Measurements from ENCODE around the gene CCT3.

CCT3 gene

GRCh38 chr1:156283521-156283920 lies 54.6 kb downstream of the CCT3 start:
- H3K27me3 ChIP-seq (ENCODE audit: control insufficient read depth, insufficient read depth, low read length): no peaks in the 10 kb centered on the region
- H3K9me3 ChIP-seq (ENCODE audit: control insufficient read depth, insufficient read depth, low read length): no peaks in the 10 kb centered on the region
- peak overlapping the region; percentile 83 for H3K4me3 ChIP-seq (ENCODE audit: low read depth, low read length)
- H3K9ac ChIP-seq (ENCODE audit: low read depth, low read length): peak overlapping the region; percentile 89
- peaks cover 15% of the 10 kb centered on the region for H3K36me3 ChIP-seq (ENCODE audit: control insufficient read depth, insufficient read depth, low read length)
- H3K4me1 ChIP-seq (ENCODE audit: control insufficient read depth, insufficient read depth, low read length): peaks cover 10% of the 10 kb centered on the region

GRCh38 chr1:156282479-156283222 lies 55.4 kb downstream of the CCT3 start, which contains the start of gene SMG5:
Gene SMG5, minus strand, starts transcription at chr1:156282825. Its CDS starts 145 bp downstream, at chr1:156282680.
- no peaks in the 10 kb centered on the region for H3K27me3 ChIP-seq (ENCODE audit: control insufficient read depth, insufficient read depth, low read length)
- peak within 1 kb of the TSS; percentile 89 for H3K9ac ChIP-seq (ENCODE audit: low read depth, low read length)
- H3K36me3 ChIP-seq (ENCODE audit: control insufficient read depth, insufficient read depth, low read length): peaks cover 24% of the 10 kb centered on the region
- no peaks in the 10 kb centered on the region for H3K9me3 ChIP-seq (ENCODE audit: control insufficient read depth, insufficient read depth, low read length)
- H3K4me1 ChIP-seq (ENCODE audit: control insufficient read depth, insufficient read depth, low read length): peaks cover 10% of the 10 kb centered on the region
- peak within 1 kb of the TSS; percentile 83 for H3K4me3 ChIP-seq (ENCODE audit: low read depth, low read length)

- Histone ChIP-seq H3K27me3 (ENCODE audit: control insufficient read depth, insufficient read depth, low read length) (no peaks in the 10 kb centered on the region), H3K36me3 (ENCODE audit: control insufficient read depth, insufficient read depth, low read length) (peaks cover 30% of the 10 kb centered on the region), H3K9ac (ENCODE audit: low read depth, low read length) (peak overlapping the region; percentile 71), H3K4me1 (ENCODE audit: control insufficient read depth, insufficient read depth, low read length) (peaks cover 10% of the 10 kb centered on the region), H3K4me3 (ENCODE audit: low read depth, low read length) (peak overlapping the region; percentile 83), H3K9me3 (ENCODE audit: control insufficient read depth, insufficient read depth, low read length) (no peaks in the 10 kb centered on the region)
Measured at GRCh38 chr1:156281693-156282478, 56.2 kb downstream of the CCT3 start.

GRCh38 chr1:156281281-156281680 lies 56.8 kb downstream of the CCT3 start:
- peaks cover 10% of the 10 kb centered on the region for H3K4me1 ChIP-seq (ENCODE audit: control insufficient read depth, insufficient read depth, low read length)
- H3K27me3 ChIP-seq (ENCODE audit: control insufficient read depth, insufficient read depth, low read length): no peaks in the 10 kb centered on the region
- no peaks in the 10 kb centered on the region for H3K9me3 ChIP-seq (ENCODE audit: control insufficient read depth, insufficient read depth, low read length)
- peak overlapping the region; percentile 71 for H3K9ac ChIP-seq (ENCODE audit: low read depth, low read length)
- H3K36me3 ChIP-seq (ENCODE audit: control insufficient read depth, insufficient read depth, low read length): peaks cover 34% of the 10 kb centered on the region
- peak overlapping the region; percentile 83 for H3K4me3 ChIP-seq (ENCODE audit: low read depth, low read length)

- Histone ChIP-seq H3K36me3 (ENCODE audit: control insufficient read depth, insufficient read depth, low read length) (peaks cover 41% of the 10 kb centered on the region), H3K9me3 (ENCODE audit: control insufficient read depth, insufficient read depth, low read length) (no peaks in the 10 kb centered on the region), H3K27me3 (ENCODE audit: control insufficient read depth, insufficient read depth, low read length) (no peaks in the 10 kb centered on the region), H3K9ac (ENCODE audit: low read depth, low read length) (no peak overlapping the region), H3K4me3 (ENCODE audit: low read depth, low read length) (no peak overlapping the region), H3K4me1 (ENCODE audit: control insufficient read depth, insufficient read depth, low read length) (peaks cover 10% of the 10 kb centered on the region)
Measured at GRCh38 chr1:156279837-156280236, 58.3 kb downstream of the CCT3 start.

GRCh38 chr1:156276966-156277381 lies 61.1 kb downstream of the CCT3 start:
- H3K27me3 ChIP-seq (ENCODE audit: control insufficient read depth, insufficient read depth, low read length): no peaks in the 10 kb centered on the region
- H3K36me3 ChIP-seq (ENCODE audit: control insufficient read depth, insufficient read depth, low read length): peaks cover 67% of the 10 kb centered on the region
- no peak overlapping the region for H3K9ac ChIP-seq (ENCODE audit: low read depth, low read length)
- H3K9me3 ChIP-seq (ENCODE audit: control insufficient read depth, insufficient read depth, low read length): no peaks in the 10 kb centered on the region
- no peak overlapping the region for H3K4me3 ChIP-seq (ENCODE audit: low read depth, low read length)
- H3K4me1 ChIP-seq (ENCODE audit: control insufficient read depth, insufficient read depth, low read length): peaks cover 2% of the 10 kb centered on the region

- H3K27me3 ChIP-seq (ENCODE audit: control insufficient read depth, insufficient read depth, low read length): no peaks in the 10 kb centered on the region
- H3K9ac ChIP-seq (ENCODE audit: low read depth, low read length): no peak overlapping the region
- H3K4me1 ChIP-seq (ENCODE audit: control insufficient read depth, insufficient read depth, low read length): no peaks in the 10 kb centered on the region
- no peak overlapping the region for H3K4me3 ChIP-seq (ENCODE audit: low read depth, low read length)
- H3K36me3 ChIP-seq (ENCODE audit: control insufficient read depth, insufficient read depth, low read length): peaks cover 71% of the 10 kb centered on the region
- H3K9me3 ChIP-seq (ENCODE audit: control insufficient read depth, insufficient read depth, low read length): no peaks in the 10 kb centered on the region
Measured at GRCh38 chr1:156276532-156276931, 61.6 kb downstream of the CCT3 start.

GRCh38 chr1:156270314-156270713 lies 67.8 kb downstream of the CCT3 start:
- Histone ChIP-seq H3K4me1 (ENCODE audit: control insufficient read depth, insufficient read depth, low read length) (no peaks in the 10 kb centered on the region), H3K9ac (ENCODE audit: low read depth, low read length) (no peak overlapping the region), H3K4me3 (ENCODE audit: low read depth, low read length) (no peak overlapping the region), H3K9me3 (ENCODE audit: control insufficient read depth, insufficient read depth, low read length) (no peaks in the 10 kb centered on the region), H3K27me3 (ENCODE audit: control insufficient read depth, insufficient read depth, low read length) (no peaks in the 10 kb centered on the region), H3K36me3 (ENCODE audit: control insufficient read depth, insufficient read depth, low read length) (peaks cover 77% of the 10 kb centered on the region)

GRCh38 chr1:156268336-156268735 lies 69.8 kb downstream of the CCT3 start:
- no peaks in the 10 kb centered on the region for H3K27me3 ChIP-seq (ENCODE audit: control insufficient read depth, insufficient read depth, low read length)
- no peaks in the 10 kb centered on the region for H3K9me3 ChIP-seq (ENCODE audit: control insufficient read depth, insufficient read depth, low read length)
- H3K4me1 ChIP-seq (ENCODE audit: control insufficient read depth, insufficient read depth, low read length): no peaks in the 10 kb centered on the region
- H3K36me3 ChIP-seq (ENCODE audit: control insufficient read depth, insufficient read depth, low read length): peaks cover 71% of the 10 kb centered on the region
- H3K4me3 ChIP-seq (ENCODE audit: low read depth, low read length): no peak overlapping the region
- H3K9ac ChIP-seq (ENCODE audit: low read depth, low read length): no peak overlapping the region

GRCh38 chr1:156266051-156266450 lies 72.0 kb downstream of the CCT3 start:
- no peaks in the 10 kb centered on the region for H3K9me3 ChIP-seq (ENCODE audit: control insufficient read depth, insufficient read depth, low read length)
- no peak overlapping the region for H3K9ac ChIP-seq (ENCODE audit: low read depth, low read length)
- H3K4me1 ChIP-seq (ENCODE audit: control insufficient read depth, insufficient read depth, low read length): no peaks in the 10 kb centered on the region
- H3K36me3 ChIP-seq (ENCODE audit: control insufficient read depth, insufficient read depth, low read length): peaks cover 69% of the 10 kb centered on the region
- H3K27me3 ChIP-seq (ENCODE audit: control insufficient read depth, insufficient read depth, low read length): no peaks in the 10 kb centered on the region
- no peak overlapping the region for H3K4me3 ChIP-seq (ENCODE audit: low read depth, low read length)

GRCh38 chr1:156263288-156263655 lies 74.8 kb downstream of the CCT3 start:
- H3K36me3 ChIP-seq (ENCODE audit: control insufficient read depth, insufficient read depth, low read length): peaks cover 82% of the 10 kb centered on the region
- no peaks in the 10 kb centered on the region for H3K27me3 ChIP-seq (ENCODE audit: control insufficient read depth, insufficient read depth, low read length)
- no peak overlapping the region for H3K9ac ChIP-seq (ENCODE audit: low read depth, low read length)
- no peak overlapping the region for H3K4me3 ChIP-seq (ENCODE audit: low read depth, low read length)
- H3K9me3 ChIP-seq (ENCODE audit: control insufficient read depth, insufficient read depth, low read length): no peaks in the 10 kb centered on the region
- H3K4me1 ChIP-seq (ENCODE audit: control insufficient read depth, insufficient read depth, low read length): no peaks in the 10 kb centered on the region

All from iPS-15b (cell line).